KMS-11 (cell line): Measurements from ENCODE around the gene GNAQ.

Experiments used
- H2AFZ ChIP-seq: fragments of 200-600 bp; sonication (generic); 2 replicates; pipeline ENCODE4 v1.6.1; 2016; ENCODE audit warnings: antibody characterized with exemption, mixed run types, low read depth
- H3K27ac ChIP-seq: fragments of 200-600 bp; sonication (generic); 2 replicates; pipeline ENCODE4 v1.6.1; 2016; ENCODE audit warnings: mild to moderate bottlenecking, mixed run types
- H3K27me3 ChIP-seq: fragments of 200-600 bp; sonication (generic); 2 replicates; pipeline ENCODE4 v1.6.1; 2017; ENCODE audit warnings: mild to moderate bottlenecking, low read depth, mixed run types, moderate library complexity; ENCODE audit not compliant: insufficient read depth
- H3K36me3 ChIP-seq: fragments of 200-600 bp; sonication (generic); 2 replicates; pipeline ENCODE4 v1.6.1; 2017; ENCODE audit warnings: mild to moderate bottlenecking, mixed run types; ENCODE audit not compliant: insufficient read depth
- H3K4me1 ChIP-seq: fragments of 200-600 bp; sonication (generic); 2 replicates; pipeline ENCODE4 v1.6.1; 2016; ENCODE audit warnings: mild to moderate bottlenecking, low read depth, mixed run types; ENCODE audit not compliant: poor library complexity, severe bottlenecking
- H3K4me2 ChIP-seq: fragments of 200-600 bp; sonication (generic); 2 replicates; pipeline ENCODE4 v1.7.0; 2016; ENCODE audit warnings: mild to moderate bottlenecking, mixed run types
- H3K4me3 ChIP-seq: fragments of 200-600 bp; sonication (generic); IDR thresholded peaks from 2 replicates; pipeline ENCODE4 v1.6.1; 2017; ENCODE audit warnings: low read depth, low read length, mixed read lengths; ENCODE audit not compliant: insufficient read depth
- H3K79me2 ChIP-seq: fragments of 200-600 bp; sonication (generic); 2 replicates; pipeline ENCODE4 v1.6.1; 2016; ENCODE audit warnings: low read depth, mixed run types; ENCODE audit not compliant: insufficient read depth
- H3K9ac ChIP-seq: fragments of 200-600 bp; sonication (generic); 2 replicates; pipeline ENCODE4 v1.6.1; 2016; ENCODE audit warnings: mild to moderate bottlenecking, mixed run types
- H4K20me1 ChIP-seq: fragments of 200-600 bp; sonication (generic); 2 replicates; pipeline ENCODE4 v1.6.1; 2016; ENCODE audit warnings: mild to moderate bottlenecking, mixed run types; ENCODE audit not compliant: insufficient read depth
- CTCF ChIP-seq: fragments of 200-600 bp; sonication (generic); conservative IDR thresholded peaks from 2 replicates; pipeline ENCODE4 v1.6.1; 2017; ENCODE audit warnings: low read depth, mild to moderate bottlenecking, antibody characterized with exemption, low read length, moderate library complexity, mixed read lengths

GNAQ gene

GRCh38 chr9:77946296-77946695 lies 85.3 kb downstream of the GNAQ start:
- no peak overlapping the region for H3K27ac ChIP-seq
- H3K79me2 ChIP-seq: no peaks in the 10 kb centered on the region
- no peaks in the 10 kb centered on the region for H4K20me1 ChIP-seq

GRCh38 chr9:77945798-77946197 lies 85.8 kb downstream of the GNAQ start:
- Histone ChIP-seq H3K36me3 (no peaks in the 10 kb centered on the region), H2AFZ (no peak overlapping the region), H3K27ac (no peak overlapping the region), H4K20me1 (no peaks in the 10 kb centered on the region), H3K9ac (no peak overlapping the region), H3K4me2 (no peak overlapping the region), H3K27me3 (no peaks in the 10 kb centered on the region), H3K4me1 (no peaks in the 10 kb centered on the region), H3K4me3 (no peak overlapping the region), H3K79me2 (no peaks in the 10 kb centered on the region)
- TF ChIP-seq CTCF: no peak

More at GRCh38 chr9:77946296-77946695, 85.3 kb downstream of the GNAQ start:
- H3K36me3 ChIP-seq: no peaks in the 10 kb centered on the region
- H3K9ac ChIP-seq: no peak overlapping the region
- no peaks in the 10 kb centered on the region for H3K4me1 ChIP-seq
- TF ChIP-seq CTCF: no peak
- no peak overlapping the region for H3K4me3 ChIP-seq
- H2AFZ ChIP-seq: no peak overlapping the region
- H3K4me2 ChIP-seq: no peak overlapping the region
- no peaks in the 10 kb centered on the region for H3K27me3 ChIP-seq

GRCh38 chr9:77944556-77945243 lies 86.9 kb downstream of the GNAQ start:
- Histone ChIP-seq H3K27me3 (no peaks in the 10 kb centered on the region), H3K4me3 (no peak overlapping the region), H4K20me1 (no peaks in the 10 kb centered on the region), H3K36me3 (no peaks in the 10 kb centered on the region), H3K4me1 (no peaks in the 10 kb centered on the region), H2AFZ (no peak overlapping the region), H3K27ac (no peak overlapping the region), H3K9ac (no peak overlapping the region), H3K79me2 (no peaks in the 10 kb centered on the region), H3K4me2 (no peak overlapping the region)
- no peak for TF ChIP-seq CTCF

- TF ChIP-seq CTCF: no peak
- no peaks in the 10 kb centered on the region for H3K79me2 ChIP-seq
These were observed 88.6 kb downstream of the GNAQ start for GRCh38 chr9:77943057-77943456.

More at GRCh38 chr9:77943057-77943456, 88.6 kb downstream of the GNAQ start:
- Histone ChIP-seq H2AFZ (no peak overlapping the region), H3K9ac (no peak overlapping the region), H3K4me2 (no peak overlapping the region), H3K27ac (no peak overlapping the region), H4K20me1 (no peaks in the 10 kb centered on the region), H3K4me3 (no peak overlapping the region), H3K4me1 (no peaks in the 10 kb centered on the region), H3K36me3 (no peaks in the 10 kb centered on the region), H3K27me3 (no peaks in the 10 kb centered on the region)
